ENCODE measurements around the gene TMEM131.

The TMEM131 gene

GRCh38 chr2:97797355-97797754 lies 198.4 kb downstream of the TMEM131 start:
- ChIA-PET CTCF (interaction anchor here (0.6 kb wide), 1 partner anchor 512 kb away, joined by 4 read pairs; no protein-coding TSS in a partner anchor), POLR2A (ENCODE audit: low non-redundant PET) (no interaction called here)
- no peak overlapping the region for H3K27ac ChIP-seq
- no peak for DNase-seq (ENCODE audit: low spot score)
- TF ChIP-seq, protein P1, sequence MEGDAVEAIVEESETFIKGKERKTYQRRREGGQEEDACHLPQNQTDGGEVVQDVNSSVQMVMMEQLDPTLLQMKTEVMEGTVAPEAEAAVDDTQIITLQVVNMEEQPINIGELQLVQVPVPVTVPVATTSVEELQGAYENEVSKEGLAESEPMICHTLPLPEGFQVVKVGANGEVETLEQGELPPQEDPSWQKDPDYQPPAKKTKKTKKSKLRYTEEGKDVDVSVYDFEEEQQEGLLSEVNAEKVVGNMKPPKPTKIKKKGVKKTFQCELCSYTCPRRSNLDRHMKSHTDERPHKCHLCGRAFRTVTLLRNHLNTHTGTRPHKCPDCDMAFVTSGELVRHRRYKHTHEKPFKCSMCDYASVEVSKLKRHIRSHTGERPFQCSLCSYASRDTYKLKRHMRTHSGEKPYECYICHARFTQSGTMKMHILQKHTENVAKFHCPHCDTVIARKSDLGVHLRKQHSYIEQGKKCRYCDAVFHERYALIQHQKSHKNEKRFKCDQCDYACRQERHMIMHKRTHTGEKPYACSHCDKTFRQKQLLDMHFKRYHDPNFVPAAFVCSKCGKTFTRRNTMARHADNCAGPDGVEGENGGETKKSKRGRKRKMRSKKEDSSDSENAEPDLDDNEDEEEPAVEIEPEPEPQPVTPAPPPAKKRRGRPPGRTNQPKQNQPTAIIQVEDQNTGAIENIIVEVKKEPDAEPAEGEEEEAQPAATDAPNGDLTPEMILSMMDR (conservative IDR thresholded peaks at IDR 0.05; ENCODE audit: low read depth), result no peak

- no peak for DNase-seq (ENCODE audit: low spot score)
- H3K27ac ChIP-seq, result no peak overlapping the region
- ChIA-PET CTCF (no interaction called here), POLR2A (ENCODE audit: low non-redundant PET) (no interaction called here)
- TF ChIP-seq, protein P1 (conservative IDR thresholded peaks at IDR 0.05; ENCODE audit: low read depth), result no peak
Measured at GRCh38 chr2:97796465-97797126, 199.2 kb downstream of the TMEM131 start.

- ChIA-PET CTCF (interaction anchor here (0.7 kb wide), 1 partner anchor 18 kb away, joined by 3 read pairs; no protein-coding TSS in a partner anchor), POLR2A (ENCODE audit: low non-redundant PET) (no interaction called here)
- DNase-seq (ENCODE audit: low spot score), result no peak
- H3K27ac ChIP-seq, result no peak overlapping the region
- TF ChIP-seq, protein P1 (conservative IDR thresholded peaks at IDR 0.05; ENCODE audit: low read depth), result no peak
Measured at GRCh38 chr2:97792416-97792815, 203.3 kb downstream of the TMEM131 start.

- ChIA-PET CTCF (no interaction called here), POLR2A (ENCODE audit: low non-redundant PET) (no interaction called here)
- DNase-seq (ENCODE audit: low spot score), result no peak
- no peak overlapping the region for H3K27ac ChIP-seq
- TF ChIP-seq, protein P1 (conservative IDR thresholded peaks at IDR 0.05; ENCODE audit: low read depth), result no peak
Measured at GRCh38 chr2:97788986-97789644, 206.6 kb downstream of the TMEM131 start.

- DNase-seq (ENCODE audit: low spot score), result no peak
- POLR2A ChIA-PET (ENCODE audit: low non-redundant PET), result no interaction called here
- CTCF ChIA-PET, result no interaction called here
- TF ChIP-seq, protein P1 (conservative IDR thresholded peaks at IDR 0.05; ENCODE audit: low read depth), result no peak
- no peak overlapping the region for H3K27ac ChIP-seq
Measured at GRCh38 chr2:97785818-97786217, 209.9 kb downstream of the TMEM131 start.

GRCh38 chr2:97784953-97785352 lies 210.8 kb downstream of the TMEM131 start:
- ChIA-PET POLR2A (ENCODE audit: low non-redundant PET) (no interaction called here), CTCF (no interaction called here)
- H3K27ac ChIP-seq, result no peak overlapping the region
- DNase-seq (ENCODE audit: low spot score), result no peak
- TF ChIP-seq, protein P1 (conservative IDR thresholded peaks at IDR 0.05; ENCODE audit: low read depth), result no peak

Data from RWPE1 (cell line).